Left hindlimb (tissue), 1 donor: Measurements from ENCODE around the gene PSG5.
"Not testable (repeated sequence)": the region's sequence is repeated elsewhere in the genome, so short reads cannot be mapped to it uniquely, and the experiment has no call there.

Experiments used
- DNase-seq: peaks from one replicate; pipeline ENCODE4 v3.0.0-alpha.2; 2018

The PSG5 gene

DNA sequence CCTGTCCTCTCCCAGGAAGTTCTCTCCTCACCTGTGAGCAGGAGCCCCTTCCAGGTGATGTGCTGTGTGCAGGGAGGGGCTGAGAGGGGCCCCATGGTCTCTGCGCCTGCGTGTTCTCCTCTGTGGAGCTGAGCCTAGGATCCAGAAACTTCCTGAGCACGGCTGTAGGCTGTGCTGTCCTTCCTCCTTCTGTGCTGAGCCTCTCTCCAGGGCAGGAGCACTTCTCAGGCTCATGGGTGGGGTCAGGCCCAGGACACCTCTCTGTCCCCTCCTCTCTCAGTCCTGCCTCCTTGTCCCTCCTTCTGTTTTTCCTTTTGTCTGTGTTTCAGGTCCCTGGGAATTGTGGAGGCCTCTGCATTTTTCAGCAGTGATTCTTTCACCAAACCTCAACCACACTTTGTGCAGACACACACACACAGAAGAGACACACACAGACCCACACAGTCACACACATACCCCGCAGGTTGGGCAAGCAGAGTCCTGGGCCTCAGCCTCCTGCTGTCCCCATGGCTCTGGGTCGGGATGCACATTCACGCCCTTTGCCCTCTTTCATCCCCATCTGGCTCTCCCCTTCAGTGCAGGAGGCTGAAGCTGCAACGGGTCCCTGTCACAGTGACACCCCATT is at the start of gene PSG5:
TSS of gene PSG5 (minus strand) at position 226 of the 625 bp plus-strand sequence. CDS start at position 95, 131 bp downstream.
- not testable (repeated sequence) for DNase-seq

DNA sequence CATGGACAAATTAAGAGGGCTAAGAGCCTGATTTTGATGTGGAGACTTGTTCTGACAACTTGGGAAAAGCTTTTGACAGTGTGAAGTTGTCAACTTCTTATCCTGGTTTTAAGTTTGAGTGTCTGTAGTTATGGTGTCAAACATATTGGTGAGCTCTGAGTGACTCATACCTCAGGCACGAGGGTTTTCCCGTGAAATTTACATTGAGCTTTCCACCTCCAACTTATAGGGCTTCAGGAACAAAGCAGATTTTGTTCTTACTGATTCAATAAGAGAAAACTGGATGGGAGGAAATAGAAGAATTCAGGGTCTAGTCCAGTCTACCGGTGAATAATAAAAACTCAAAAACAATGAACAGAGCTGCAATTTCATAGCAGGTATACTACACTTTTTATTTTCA is 49.4 kb upstream of the PSG5 start:
- DNase-seq: not testable (repeated sequence)

DNA sequence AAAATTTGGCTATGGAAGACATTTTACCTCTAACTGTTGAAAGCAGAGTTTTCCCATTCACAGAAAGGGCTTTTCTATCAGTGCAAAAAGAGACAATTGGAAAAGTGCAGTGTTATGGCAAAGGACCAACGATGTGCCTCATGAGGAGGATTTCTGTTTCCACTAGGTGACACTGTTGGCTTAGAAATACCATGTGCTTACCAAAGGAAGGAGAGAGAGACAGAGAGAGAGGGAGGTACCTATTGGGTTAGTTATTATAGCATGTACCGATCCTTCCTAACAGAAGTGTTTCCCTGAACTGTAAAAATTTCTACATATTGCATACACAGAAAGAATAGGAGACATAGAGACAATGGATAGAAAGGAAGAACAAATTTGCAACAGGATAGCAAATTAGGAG is 43.0 kb upstream of the PSG5 start:
- DNase-seq: no peak

DNA sequence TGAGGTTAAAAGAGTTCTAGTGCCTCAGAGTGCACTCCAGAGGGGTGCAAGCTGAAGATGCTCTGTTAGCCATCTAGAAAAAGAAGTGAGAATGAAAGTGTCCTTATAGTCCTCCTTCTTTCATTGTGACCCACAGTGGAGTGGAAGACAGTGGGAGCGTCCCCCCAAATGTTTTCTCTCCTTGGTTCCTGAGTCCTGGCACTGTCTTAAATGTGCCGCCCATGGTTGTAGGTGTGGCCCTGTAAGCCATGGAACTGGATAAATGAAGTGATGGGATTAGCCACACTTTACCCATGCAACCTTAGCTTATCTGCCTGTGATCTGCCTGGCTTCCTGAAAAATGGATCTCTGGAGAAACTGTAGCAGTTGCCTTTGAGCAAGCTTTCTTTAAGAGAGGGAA is 42.4 kb upstream of the PSG5 start:
- not testable (repeated sequence) for DNase-seq

DNA sequence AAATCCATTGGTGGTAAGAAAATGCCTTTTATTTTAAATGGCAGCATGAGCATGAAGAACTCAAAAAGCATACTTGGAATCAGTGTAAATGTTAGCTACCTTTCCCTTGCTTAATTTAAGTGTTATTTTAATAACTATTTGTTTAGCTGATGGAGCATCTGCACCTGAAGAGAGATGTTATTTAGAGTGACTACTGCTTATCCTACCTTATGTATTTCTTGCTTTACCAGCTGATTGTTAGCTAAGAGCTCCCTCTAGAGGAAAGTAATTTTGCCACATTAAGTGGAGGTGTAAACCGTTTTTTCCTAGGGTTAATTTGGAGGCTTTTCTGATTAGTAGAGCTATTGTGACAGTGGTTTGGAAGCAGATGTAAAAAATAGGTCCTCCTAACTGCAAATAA is 40.6 kb upstream of the PSG5 start:
- DNase-seq: not testable (repeated sequence)

DNA sequence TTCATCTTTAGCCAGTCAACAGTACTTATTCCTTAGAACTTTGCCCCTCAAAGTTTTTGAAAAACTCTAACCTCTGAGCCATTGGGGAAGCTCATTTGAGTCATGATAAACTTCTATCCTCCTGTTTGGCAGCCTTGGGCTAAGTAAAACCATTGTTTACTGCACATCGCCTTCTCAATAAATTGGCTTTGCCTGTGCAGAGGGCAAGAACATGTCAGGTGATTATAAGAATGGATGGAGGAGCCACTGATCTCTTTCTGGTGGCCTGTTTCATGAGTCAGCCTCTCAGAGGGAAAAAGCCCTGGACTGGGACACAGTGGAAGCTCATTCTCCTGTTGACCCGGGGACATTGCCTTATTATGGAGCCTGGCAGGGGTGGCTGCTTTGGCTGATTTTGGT is 38.5 kb upstream of the PSG5 start:
- no peak for DNase-seq

DNA sequence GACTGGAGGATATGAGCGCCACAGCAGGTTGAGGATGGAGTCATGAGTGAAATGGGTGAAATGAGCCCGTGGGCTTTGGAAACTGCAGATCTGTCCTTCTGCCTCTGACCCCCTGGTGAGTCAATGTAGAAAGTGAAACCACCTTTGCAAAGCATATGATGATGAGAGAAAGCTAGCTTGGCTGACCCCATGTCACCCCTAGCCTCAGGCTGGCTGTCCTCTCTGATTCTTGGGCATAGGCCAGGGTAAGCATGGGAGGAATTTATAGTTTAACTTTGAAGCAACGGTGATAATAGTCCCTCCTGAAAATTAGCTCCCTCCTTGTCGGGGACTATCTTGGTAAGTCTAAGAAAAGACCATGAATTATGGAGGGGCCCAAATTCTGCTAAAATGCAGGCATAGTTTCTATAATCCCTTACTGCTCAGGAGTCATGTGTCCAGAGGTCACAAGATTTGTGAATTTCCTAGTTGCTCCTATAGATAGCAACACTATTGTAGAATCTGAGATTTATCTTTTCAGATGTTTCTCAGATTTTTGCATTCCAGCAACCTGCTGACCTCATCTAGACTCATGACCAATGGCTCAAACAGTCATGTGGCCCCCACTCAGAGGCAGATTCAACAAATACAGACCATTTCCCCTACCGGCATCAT is 38.0 kb upstream of the PSG5 start:
- DNase-seq: not testable (repeated sequence)

DNA sequence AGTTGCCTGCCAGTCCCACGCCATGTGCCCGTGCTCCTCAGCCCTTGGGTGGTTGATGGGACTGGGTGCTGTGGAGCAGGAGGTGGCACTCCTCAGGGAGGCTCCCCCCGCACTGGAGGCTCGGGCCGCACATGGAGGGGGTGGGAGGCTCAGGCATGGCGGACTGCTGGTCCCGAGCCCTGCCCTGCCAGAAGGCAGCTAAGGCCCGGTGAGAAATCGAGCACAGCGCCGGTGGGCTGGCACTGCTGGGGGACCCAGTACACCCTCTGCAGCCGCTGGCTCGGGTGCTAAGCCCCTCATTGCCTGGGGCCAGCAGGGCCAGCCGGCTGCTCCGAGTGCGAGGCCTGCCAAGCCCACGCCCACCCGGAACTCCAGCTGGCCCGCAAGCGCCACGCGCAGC is 35.6 kb upstream of the PSG5 start:
- not testable (repeated sequence) for DNase-seq

DNA sequence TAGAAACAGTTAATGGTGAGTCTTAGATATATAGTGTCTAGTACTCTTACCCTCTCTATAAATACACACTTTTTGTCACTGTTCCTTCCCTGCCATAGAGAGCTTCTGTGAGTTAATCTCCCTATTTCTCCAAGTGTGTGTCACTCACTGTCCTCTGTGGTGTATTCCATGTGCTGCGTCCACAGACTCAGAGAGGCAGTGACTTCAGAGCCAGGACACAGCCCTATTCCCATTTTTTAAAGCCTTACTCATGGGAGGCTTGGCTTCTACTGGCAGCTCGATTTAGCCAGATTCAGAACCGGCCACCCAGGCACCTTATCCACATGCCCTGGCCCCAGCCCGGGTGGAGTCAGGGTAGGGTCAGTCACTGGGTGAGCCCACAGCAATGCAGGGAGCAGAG is 32.8 kb upstream of the PSG5 start:
- not testable (repeated sequence) for DNase-seq

DNA sequence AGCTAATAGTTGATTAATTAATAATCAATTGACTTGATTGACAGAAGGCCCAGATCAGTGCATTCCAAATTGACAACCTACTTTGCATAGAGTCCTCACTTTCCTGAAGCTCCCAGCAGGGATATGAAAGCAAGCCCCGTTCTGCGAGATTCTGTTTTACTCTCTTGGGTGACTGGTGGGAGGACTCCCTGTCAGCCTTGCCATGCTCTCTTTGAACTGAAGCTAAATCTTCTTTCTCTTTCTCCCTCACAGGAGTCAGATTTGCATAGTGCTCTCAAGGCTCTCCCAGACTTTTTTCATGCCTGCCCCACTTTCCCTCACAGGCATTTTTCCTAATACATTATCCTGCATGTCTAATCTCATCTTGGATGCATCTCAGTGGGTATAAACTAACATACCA is 29.5 kb upstream of the PSG5 start:
- DNase-seq: not testable (repeated sequence)

DNA sequence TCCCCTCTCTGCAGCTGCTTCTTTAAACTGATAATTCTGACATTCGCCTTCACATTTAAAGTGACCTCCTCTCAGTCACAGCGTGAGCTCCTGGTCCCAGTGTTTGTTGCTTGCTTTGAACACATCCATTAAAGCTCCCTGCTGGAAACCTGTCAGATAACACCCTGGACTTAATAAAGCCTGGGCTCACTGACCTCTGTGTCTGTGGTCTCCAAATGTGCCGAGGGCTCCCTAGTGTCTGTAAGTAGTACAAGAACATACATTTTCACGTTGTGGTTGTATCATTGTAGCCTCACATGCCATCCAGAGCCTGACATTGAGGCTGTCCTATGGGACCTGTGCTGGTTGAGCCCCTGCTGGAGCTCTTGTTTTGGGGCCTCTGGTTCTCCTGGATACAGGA is 21.7 kb upstream of the PSG5 start:
- DNase-seq: no peak

DNA sequence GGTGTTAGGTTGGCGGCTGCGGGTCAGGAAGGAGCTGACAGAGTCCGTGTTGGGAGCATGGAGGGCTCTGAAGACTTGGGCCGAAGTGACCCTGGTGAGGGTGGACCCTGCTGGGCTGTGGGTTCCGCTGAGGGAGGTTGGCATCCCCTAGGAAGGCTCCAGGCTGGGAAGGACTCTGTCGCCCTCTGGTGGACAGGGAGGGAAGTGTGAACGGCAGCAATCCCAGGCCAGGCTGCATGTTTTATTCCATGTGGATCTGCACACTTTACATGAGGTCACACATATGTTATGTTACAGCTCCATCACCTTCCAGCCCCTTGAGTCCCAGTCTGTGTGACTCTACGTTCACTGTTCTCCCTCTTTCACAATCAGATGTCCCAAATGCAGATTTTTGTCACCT is 20.8 kb upstream of the PSG5 start:
- DNase-seq: not testable (repeated sequence)

DNA sequence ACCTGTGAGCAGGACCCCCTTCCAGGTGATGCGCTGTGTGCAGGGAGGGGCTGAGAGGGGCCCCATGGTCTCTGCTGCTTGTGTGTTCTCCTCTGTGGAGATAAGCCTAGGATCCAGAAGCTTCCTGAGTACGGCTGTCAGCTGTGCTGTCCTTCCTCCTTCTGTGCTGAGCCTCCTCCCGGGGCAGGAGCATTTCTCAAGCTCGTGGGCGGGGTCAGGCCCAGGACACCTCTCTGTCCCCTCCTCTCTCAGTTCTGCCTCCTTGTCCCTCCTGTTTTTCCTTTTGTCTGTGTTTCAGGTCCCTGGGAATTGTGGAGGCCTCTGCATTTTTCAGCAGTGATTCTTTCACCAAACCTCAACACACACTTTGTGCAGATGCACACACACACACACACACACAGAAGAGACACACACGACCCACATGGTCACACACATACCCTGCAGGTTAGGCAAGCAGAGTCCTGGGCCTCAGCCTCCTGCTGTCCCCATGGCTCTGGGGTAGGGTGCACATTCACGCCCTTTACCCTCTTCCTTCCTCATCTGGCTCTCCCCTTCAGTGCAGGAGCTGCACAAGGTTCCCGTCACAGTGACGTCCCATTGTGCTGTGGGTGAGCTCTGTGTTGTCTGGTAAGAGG is 19.3 kb upstream of the PSG5 start, which contains the start of gene PSG4:
TSS of gene PSG4 (minus strand) at position 168 of the 635 bp plus-strand sequence. CDS start at position 66, 102 bp downstream.
- DNase-seq: not testable (repeated sequence)

DNA sequence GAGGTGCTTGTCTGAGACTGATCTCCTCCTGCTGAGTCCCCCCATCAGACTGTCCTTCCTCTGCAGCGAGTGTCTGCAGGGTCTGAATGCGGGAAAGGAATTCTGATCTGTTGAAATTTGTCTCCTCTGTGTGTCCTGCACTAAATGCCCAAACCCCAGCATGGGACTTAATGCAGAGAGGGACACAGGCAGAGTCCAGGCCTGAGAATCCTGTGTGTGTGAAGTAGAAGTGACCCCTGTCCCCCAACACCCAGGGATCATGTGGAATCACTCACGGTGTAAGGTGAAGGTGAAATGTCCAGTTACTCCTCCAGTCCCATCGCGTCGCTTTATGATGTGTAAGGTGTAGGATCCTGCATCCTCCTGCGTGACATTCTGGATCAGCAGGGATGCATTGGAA is 17.3 kb upstream of the PSG5 start:
- not testable (repeated sequence) for DNase-seq

DNA sequence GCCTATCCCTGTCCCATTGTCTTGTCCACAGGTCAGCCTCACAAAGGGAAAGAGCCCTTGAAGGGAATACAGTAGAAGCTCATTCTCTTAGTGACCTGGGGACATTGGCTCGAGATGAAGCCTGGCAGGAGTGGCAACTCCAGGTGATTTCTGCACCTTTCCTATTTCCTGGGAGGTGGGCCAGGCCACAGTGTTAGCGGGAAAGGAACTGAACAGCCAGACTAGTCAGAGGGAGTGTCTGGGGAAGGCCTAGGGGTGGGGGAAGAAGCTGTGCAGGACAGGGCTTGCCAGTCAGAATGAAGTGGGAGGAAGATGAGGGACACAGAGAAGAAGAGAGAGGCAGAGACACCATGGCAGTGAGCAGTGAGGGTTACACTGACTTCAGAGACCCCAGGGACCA is 15.6 kb upstream of the PSG5 start:
- not testable (repeated sequence) for DNase-seq

DNA sequence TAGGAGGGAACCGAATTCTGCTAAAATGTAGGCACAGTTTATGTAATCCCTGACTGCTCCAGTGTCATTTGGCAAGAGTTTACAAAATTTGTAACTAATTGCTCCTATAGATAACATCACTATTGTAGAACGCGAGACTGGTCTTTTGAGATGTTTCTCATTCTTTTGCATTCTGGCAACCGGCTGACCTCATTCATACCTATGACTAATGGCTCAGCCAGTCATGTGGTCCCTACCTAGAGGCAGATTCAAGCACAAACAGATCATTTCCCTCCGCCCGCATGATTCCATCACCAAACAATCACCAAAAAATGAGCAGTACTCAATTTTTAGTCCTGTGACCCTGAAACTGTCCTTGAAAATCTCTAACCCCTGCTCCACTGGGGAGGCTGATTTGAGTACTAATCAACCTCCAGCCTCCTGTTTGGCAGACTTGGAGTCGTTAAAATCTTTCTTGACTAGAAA is 15.0 kb upstream of the PSG5 start:
- DNase-seq: not testable (repeated sequence)

DNA sequence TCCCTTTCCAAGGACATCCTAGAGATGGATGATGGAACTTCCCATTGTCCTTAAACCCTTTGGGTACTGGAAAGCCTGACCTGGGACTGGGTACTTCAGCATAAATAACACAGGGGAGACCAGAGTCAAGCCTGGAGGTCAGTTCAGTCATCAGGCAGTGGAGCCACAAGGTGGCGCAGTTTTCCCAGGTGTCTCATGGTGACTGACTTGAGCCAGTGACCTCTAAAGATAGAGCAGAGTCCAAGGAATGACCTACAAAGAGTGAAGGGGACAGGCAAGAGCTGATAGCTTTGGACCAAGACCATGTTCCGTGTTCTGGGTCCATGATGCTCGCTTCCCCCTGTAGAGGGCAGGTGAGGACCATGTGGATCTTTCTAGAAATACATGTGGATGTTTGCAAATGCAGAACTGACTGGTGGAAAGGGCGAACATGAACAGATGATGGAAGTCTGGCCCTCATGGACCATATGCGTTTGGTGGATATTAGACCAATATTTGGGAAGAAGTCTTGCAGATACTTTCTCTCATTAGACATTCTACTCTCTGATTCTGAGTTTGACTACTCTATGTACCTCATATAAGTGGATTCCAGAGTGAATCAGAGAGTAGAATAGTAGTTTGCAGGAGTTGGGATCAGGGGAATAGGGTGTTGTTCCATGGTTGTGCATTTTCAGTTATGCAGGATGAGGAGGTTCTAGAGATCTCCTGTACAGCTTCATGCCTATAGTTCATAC is 12.5 kb upstream of the PSG5 start:
- DNase-seq: not testable (repeated sequence)

DNA sequence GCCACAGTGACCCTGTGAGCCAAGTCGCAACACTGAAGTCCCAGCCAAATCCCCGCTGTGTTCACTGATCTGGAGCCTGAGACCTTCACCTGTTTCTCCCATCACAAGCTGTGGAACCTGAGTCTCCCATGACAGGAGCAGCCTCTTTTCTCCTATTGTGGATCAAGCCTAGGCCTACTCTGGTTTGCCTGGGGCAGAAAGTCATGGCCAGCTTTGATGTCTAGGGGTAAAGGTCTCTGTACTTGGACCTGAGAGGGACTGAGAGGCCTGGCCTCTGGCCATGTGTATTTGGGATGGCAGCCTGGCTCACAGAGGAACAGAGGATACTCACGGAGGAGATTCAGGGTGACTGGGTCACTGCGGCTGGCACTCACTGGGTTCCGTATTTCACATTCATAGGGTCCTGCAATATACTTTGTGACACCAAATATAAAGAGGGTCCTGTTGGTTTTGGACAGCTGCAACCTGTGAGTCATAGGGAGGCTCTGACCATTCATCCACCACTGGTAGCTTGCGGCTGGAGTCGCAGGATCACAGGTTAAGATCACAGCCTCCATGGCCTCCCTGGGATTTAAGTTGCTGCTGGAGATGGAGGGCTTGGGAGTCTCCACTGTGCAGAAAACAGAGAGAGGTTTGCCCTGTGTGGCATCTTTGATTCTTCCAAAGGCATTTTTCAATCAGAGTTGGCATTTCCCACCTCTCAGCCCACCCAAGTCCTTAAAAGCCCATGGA is 11.5 kb upstream of the PSG5 start:
- not testable (repeated sequence) for DNase-seq

DNA sequence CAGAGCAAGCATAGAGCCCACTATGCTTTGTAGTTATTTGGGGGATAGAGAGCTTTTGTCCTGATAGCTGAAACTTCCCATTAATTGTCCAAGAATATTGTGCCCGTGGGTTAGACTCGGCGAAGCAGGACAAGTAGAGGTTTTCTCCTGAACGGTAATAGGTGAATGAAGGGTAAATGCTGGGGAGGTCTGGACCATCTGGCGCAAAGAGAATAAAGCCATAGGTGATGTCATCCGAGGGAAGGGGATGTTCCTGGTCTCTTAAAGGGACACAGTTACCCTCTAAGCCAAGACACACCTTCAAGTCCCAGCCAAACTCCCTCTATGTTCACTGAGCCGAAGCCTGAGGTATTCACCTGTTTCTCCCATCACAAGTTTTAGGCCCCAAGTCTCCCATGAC is 8.1 kb upstream of the PSG5 start:
- not testable (repeated sequence) for DNase-seq

DNA sequence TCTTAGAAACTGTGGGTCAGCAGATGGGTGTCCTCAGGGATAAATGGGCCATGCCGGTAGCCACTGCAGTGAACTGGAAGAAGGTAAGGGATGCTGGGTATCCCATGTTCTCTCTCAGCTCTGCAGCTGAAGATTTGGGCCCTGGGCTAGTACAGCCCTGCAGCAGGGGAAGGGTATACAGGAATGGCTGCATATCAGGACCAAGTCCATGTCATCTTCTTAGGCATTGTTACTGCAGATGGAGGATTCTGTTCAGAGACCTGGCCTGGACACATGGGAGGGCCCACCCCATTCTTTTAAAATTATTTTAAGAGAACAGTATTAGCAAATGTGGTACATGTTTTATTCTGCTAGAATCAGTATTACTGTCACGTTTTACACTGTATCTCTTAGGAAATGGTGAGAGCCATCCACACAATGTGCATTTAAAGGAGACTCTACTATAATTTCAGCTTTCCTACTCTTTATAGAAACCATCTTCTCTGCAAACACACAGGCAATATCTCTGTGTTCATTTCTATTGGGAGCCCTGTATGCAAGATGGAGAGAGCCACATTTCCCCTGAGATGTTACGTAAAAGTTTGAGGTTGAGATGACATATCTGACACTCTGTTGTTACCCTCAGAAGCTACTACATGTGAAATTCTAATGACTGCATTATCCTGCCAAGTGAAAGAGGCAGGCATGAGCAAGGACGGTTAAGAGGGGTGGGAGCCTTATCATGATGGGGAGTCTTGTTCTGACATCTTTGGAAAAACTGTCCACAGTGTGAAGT is 6.2 kb upstream of the PSG5 start:
- not testable (repeated sequence) for DNase-seq

DNA sequence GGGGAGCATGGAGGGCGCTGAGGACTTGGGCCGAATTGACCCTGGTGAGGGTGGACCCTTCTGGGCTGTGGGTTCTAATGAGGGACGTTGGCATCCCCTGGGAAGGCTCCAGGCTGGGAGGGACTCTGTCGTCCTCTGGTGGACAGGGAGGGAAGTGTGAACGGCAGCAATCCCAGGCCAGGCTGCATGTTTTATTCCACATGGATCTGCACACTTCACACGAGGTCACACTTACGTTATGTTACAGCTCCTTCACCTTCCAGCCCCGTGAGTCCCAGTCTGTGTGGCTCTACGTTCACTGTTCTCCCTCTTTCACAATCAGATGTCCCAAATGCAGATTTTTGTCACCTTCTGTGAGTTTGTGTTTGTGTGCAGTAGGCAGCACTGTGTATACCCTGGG is 1.8 kb upstream of the PSG5 start:
- not testable (repeated sequence) for DNase-seq
